Smooth muscle cell (in vitro differentiated cells): ENCODE measurements around the gene DNAJC15. TPM values are rescaled to one million over a fixed set of nuclear protein-coding genes. Genes with fewer than 3 reads are reported as not detected.

Experiments used
- DNase-seq: peaks from one replicate; lab custom pipeline; 2025; ENCODE audit not compliant: unreplicated experiment; lab: John Stamatoyannopoulos, UW
- H2AFZ ChIP-seq: fragments of 200-600 bp; sonication (generic); 2 replicates; pipeline ENCODE4 v1.6.0; 2016; ENCODE audit warnings: antibody characterized with exemption, low read depth, mild to moderate bottlenecking
- H3F3A ChIP-seq: fragments of 200-600 bp; sonication (generic); 2 replicates; pipeline ENCODE4 v1.6.0; 2017; ENCODE audit warnings: antibody characterized with exemption, low read depth
- H3K27ac ChIP-seq: fragments of 200-600 bp; sonication (generic); 2 replicates; pipeline ENCODE4 v1.5.1; 2016; ENCODE audit warnings: low read depth, mild to moderate bottlenecking
- H3K27me3 ChIP-seq: fragments of 200-600 bp; sonication (generic); 2 replicates; pipeline ENCODE4 v1.6.1; 2016; ENCODE audit warnings: low read depth, mild to moderate bottlenecking
- H3K36me3 ChIP-seq: fragments of 200-600 bp; sonication (generic); 2 replicates; pipeline ENCODE4 v1.5.1; 2016; ENCODE audit warnings: low read depth
- H3K4me1 ChIP-seq: fragments of 200-600 bp; sonication (generic); 2 replicates; pipeline ENCODE4 v1.5.1; 2016; ENCODE audit warnings: low read depth
- H3K4me2 ChIP-seq: fragments of 200-600 bp; sonication (generic); 2 replicates; pipeline ENCODE4 v1.6.0; 2016; ENCODE audit warnings: mild to moderate bottlenecking
- H3K4me3 ChIP-seq: fragments of 200-600 bp; sonication (generic); 2 replicates; pipeline ENCODE4 v1.5.1; 2016; ENCODE audit warnings: mild to moderate bottlenecking
- H3K79me2 ChIP-seq: fragments of 200-600 bp; sonication (generic); 2 replicates; pipeline ENCODE4 v1.6.0; 2016; ENCODE audit warnings: low read depth, mild to moderate bottlenecking
- H3K9ac ChIP-seq: fragments of 200-600 bp; sonication (generic); 2 replicates; pipeline ENCODE4 v1.6.0; 2016; ENCODE audit warnings: low read depth
- H3K9me3 ChIP-seq: fragments of 200-600 bp; sonication (generic); replicated peaks from 2 replicates; pipeline ENCODE4 v1.5.1; 2016; ENCODE audit warnings: low read depth
- H4K20me1 ChIP-seq: fragments of 200-600 bp; sonication (generic); 2 replicates; pipeline ENCODE4 v1.6.0; 2016; ENCODE audit warnings: low read depth
- CTCF ChIP-seq: fragments of 200-600 bp; sonication (generic); IDR thresholded peaks from 2 replicates; pipeline ENCODE4 v1.5.1; 2017; ENCODE audit warnings: borderline replicate concordance, mild to moderate bottlenecking, antibody characterized with exemption; ENCODE audit not compliant: insufficient read depth, poor library complexity, severe bottlenecking
- WGBS: methylation state at CpG from one replicate; pipeline ENCODE4 v1.1.7; 2016; ENCODE audit warnings: low lambda C conversion rate; 5-methylcytosine and 5-hydroxymethylcytosine counted together
- polyA plus RNA-seq: library from polyadenylated mRNA; unstranded; fragments of >200 nt; fragmentation: Nextera tagmentation; extraction: Ambion mirVana; gene quantifications from 2 replicates; pipeline ENCODE4 v1.2.1, GENCODE V29; 2016
- total RNA-seq: library from RNA; depleted of rRNA; stranded (reverse); fragments of >200 nt; gene quantifications from 2 replicates; pipeline ENCODE4 v1.2.3, GENCODE V29; 2014

Gene DNAJC15
- total and polyA plus RNA-seq, 2 experiments from 2014 or later: 4.4 to 6.9 TPM

- H4K20me1 ChIP-seq: no peaks in the 10 kb centered on the region
- no peak overlapping the region for H3K9ac ChIP-seq
- no peak overlapping the region for H3K27ac ChIP-seq
- no peak for DNase-seq
- no peaks in the 10 kb centered on the region for H3K27me3 ChIP-seq
- H3K4me3 ChIP-seq: no peak overlapping the region
- H3K36me3 ChIP-seq: no peaks in the 10 kb centered on the region
- H3F3A ChIP-seq: no peaks in the 10 kb centered on the region
- no peaks in the 10 kb centered on the region for H3K9me3 ChIP-seq
- no peak overlapping the region for H3K4me2 ChIP-seq
- no peaks in the 10 kb centered on the region for H3K79me2 ChIP-seq
- 94% methylated on average over 6 of the region's 6 CpGs for WGBS
- H3K4me1 ChIP-seq: no peaks in the 10 kb centered on the region
- no peak overlapping the region for H2AFZ ChIP-seq
- no peak for TF ChIP-seq CTCF
Observed at GRCh38 chr13:43118521-43118920, 95.1 kb downstream of the DNAJC15 start.

- H3F3A ChIP-seq: no peaks in the 10 kb centered on the region
- no peaks in the 10 kb centered on the region for H3K27me3 ChIP-seq
- 73% methylated on average over 6 of the region's 6 CpGs for WGBS
- TF ChIP-seq CTCF: no peak
- no peak overlapping the region for H3K9ac ChIP-seq
- no peaks in the 10 kb centered on the region for H4K20me1 ChIP-seq
- H3K79me2 ChIP-seq: no peaks in the 10 kb centered on the region
- no peaks in the 10 kb centered on the region for H3K36me3 ChIP-seq
- no peak overlapping the region for H3K27ac ChIP-seq
- no peak overlapping the region for H3K4me3 ChIP-seq
- no peak overlapping the region for H3K4me2 ChIP-seq
- H3K9me3 ChIP-seq: no peaks in the 10 kb centered on the region
- H3K4me1 ChIP-seq: no peaks in the 10 kb centered on the region
- H2AFZ ChIP-seq: no peak overlapping the region
- DNase-seq: no peak
Observed at GRCh38 chr13:43119206-43119605, 95.8 kb downstream of the DNAJC15 start.

GRCh38 chr13:43122791-43123190, 99.4 kb downstream of the DNAJC15 start:
- Histone ChIP-seq H3K4me1 (peaks cover 7% of the 10 kb centered on the region), H3K27ac (no peak overlapping the region), H3K9me3 (no peaks in the 10 kb centered on the region), H3F3A (peaks cover 5% of the 10 kb centered on the region), H3K4me3 (no peak overlapping the region), H3K79me2 (no peaks in the 10 kb centered on the region), H3K4me2 (no peak overlapping the region), H3K36me3 (no peaks in the 10 kb centered on the region), H3K9ac (no peak overlapping the region), H3K27me3 (no peaks in the 10 kb centered on the region), H2AFZ (no peak overlapping the region), H4K20me1 (no peaks in the 10 kb centered on the region)
- 72% methylated on average over 6 of the region's 6 CpGs for WGBS
- TF ChIP-seq CTCF: no peak
- no peak for DNase-seq

GRCh38 chr13:43123856-43124255, 100.5 kb downstream of the DNAJC15 start:
- no peak overlapping the region for H2AFZ ChIP-seq
- no peak overlapping the region for H3K4me2 ChIP-seq
- peaks cover 10% of the 10 kb centered on the region for H3F3A ChIP-seq
- H3K9ac ChIP-seq: no peak overlapping the region
- H3K27me3 ChIP-seq: no peaks in the 10 kb centered on the region
- 97% methylated on average over 6 of the region's 6 CpGs for WGBS
- H3K9me3 ChIP-seq: no peaks in the 10 kb centered on the region
- no peak for DNase-seq
- no peak for TF ChIP-seq CTCF
- H3K36me3 ChIP-seq: no peaks in the 10 kb centered on the region
- H4K20me1 ChIP-seq: no peaks in the 10 kb centered on the region
- H3K79me2 ChIP-seq: no peaks in the 10 kb centered on the region
- H3K4me3 ChIP-seq: no peak overlapping the region
- H3K27ac ChIP-seq: no peak overlapping the region
- H3K4me1 ChIP-seq: peaks cover 10% of the 10 kb centered on the region
